T-helper 1 cell (primary cell): ENCODE measurements around the gene SLC25A38.

Experiments used
- DNase-seq, 5 donors: peaks; one replicate each; pipeline ENCODE4 v3.0.0-alpha.2; 2012 to 2020

The SLC25A38 gene

GRCh38 chr3:39376959-39377634 is 6.1 kb upstream of the SLC25A38 start:
- no peak for DNase-seq

- DNase-seq: peak in 4 of 5 donors; percentile 37 to 71 (median 46)
These were observed 5.1 kb upstream of the SLC25A38 start for GRCh38 chr3:39378088-39378487.

- no peak for DNase-seq
These were observed 4.0 kb upstream of the SLC25A38 start for GRCh38 chr3:39378957-39379777.

- no peak for DNase-seq
These were observed 3.4 kb upstream of the SLC25A38 start for GRCh38 chr3:39379778-39380155.

- DNase-seq: no peak
These were observed 1.7 kb upstream of the SLC25A38 start for GRCh38 chr3:39381432-39381831.

- DNase-seq: peak; percentile 89 to 95 (median 93)
These were observed 903 bp downstream of the SLC25A38 start for GRCh38 chr3:39383881-39384664.

- DNase-seq: no peak
These were observed 1.5 kb downstream of the SLC25A38 start for GRCh38 chr3:39384665-39385000.

GRCh38 chr3:39385456-39386090 is 2.4 kb downstream of the SLC25A38 start:
- DNase-seq: no peak

- no peak for DNase-seq
These were observed 3.1 kb downstream of the SLC25A38 start for GRCh38 chr3:39386318-39386717.

GRCh38 chr3:39387411-39387975 is 4.3 kb downstream of the SLC25A38 start:
- no peak for DNase-seq

- no peak for DNase-seq
These were observed 5.0 kb downstream of the SLC25A38 start for GRCh38 chr3:39388153-39388552.

- DNase-seq: peak in 1 of 5 donors; percentile 61
These were observed 5.6 kb downstream of the SLC25A38 start for GRCh38 chr3:39388741-39389248.

GRCh38 chr3:39390181-39390580 is 7.0 kb downstream of the SLC25A38 start:
- no peak for DNase-seq

- no peak for DNase-seq
These were observed 13.5 kb downstream of the SLC25A38 start for GRCh38 chr3:39396690-39397089.

GRCh38 chr3:39398700-39399099 is 15.5 kb downstream of the SLC25A38 start:
- DNase-seq: no peak

- no peak for DNase-seq
These were observed 18.8 kb downstream of the SLC25A38 start for GRCh38 chr3:39401983-39402382.

GRCh38 chr3:39404943-39405686 is 21.9 kb downstream of the SLC25A38 start:
- no peak for DNase-seq

- no peak for DNase-seq
These were observed 22.7 kb downstream of the SLC25A38 start for GRCh38 chr3:39405687-39406367.

- DNase-seq: peak; percentile 90 to 99 (median 92)
These were observed 23.4 kb downstream of the SLC25A38 start, which contains the start of gene RPSA for GRCh38 chr3:39406368-39407258. TSS of gene RPSA (plus strand) at chr3:39406720. CDS start at chr3:39407654, 934 bp downstream.

GRCh38 chr3:39407259-39407629 is 24.1 kb downstream of the SLC25A38 start:
- no peak for DNase-seq
